GM19324 (cell line): ENCODE measurements around the gene RTL5.

Experiments used
- ATAC-seq: cut with Tn5 transposase; IDR thresholded peaks from one replicate; pipeline ENCODE4 v1.9.1; 2021; ENCODE audit warnings: mild to moderate bottlenecking, moderate library complexity; ENCODE audit not compliant: unreplicated experiment, low FRiP score

Gene RTL5

GRCh38 chrX:72130156-72130761 is 1.5 kb downstream of the RTL5 start:
- no peak for ATAC-seq

- no peak for ATAC-seq
Measured at GRCh38 chrX:72129661-72130060, 2.1 kb downstream of the RTL5 start.

- no peak for ATAC-seq
Measured at GRCh38 chrX:72128881-72129280, 2.8 kb downstream of the RTL5 start.

DNA sequence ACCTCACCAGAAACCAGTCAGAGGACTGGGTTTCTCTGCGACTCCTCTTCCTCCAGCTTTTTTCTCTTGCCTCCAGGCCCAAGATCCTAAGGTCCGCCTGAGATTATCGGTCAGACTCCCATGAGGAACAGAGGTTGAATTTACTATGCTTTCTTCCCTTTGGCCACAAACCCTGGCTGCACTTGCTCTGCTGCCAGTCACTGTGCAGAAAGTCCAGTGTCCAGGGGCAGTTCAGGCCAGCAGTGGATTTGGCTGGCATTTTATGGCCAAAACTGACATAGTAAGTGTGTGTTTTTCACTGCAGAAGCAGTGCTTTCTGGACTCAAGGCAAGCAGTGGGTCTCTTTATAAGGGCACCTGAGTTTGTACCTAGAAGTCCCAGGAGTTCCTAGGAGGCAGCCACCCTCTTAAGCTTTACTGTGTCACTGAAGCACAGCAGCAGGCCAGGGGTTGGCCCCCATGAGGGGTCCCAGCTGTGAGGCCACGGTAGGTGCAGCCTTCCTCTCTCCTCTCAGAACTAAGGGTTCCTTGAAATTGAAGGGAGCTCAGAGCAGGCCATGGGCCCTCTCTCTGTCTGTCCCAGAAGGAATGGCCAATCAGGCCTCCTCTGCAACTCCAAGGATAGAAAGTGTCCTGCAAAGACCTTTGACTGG is 3.4 kb downstream of the RTL5 start:
- ATAC-seq: no peak

DNA sequence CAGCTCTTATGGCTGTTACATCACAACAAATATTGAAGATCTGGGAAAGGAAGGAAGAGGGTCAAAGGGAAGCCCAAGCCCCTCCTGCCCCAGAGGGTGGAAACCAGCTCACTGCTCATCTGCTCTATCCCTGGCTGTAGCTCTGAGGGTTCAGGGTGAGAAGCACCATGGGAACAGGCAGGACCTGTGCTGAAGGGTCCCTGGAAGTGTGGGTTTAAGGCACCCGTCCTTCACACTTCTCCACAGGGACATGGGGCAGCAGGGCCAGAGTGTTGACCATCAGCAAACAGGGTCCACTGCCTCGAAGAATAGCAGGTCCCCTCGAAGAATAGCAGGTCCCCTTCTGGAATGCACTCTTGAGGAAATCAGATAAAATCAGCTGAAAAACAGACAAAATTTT is 4.4 kb downstream of the RTL5 start:
- ATAC-seq: no peak

- no peak for ATAC-seq
Measured at GRCh38 chrX:72126539-72127140, 5.1 kb downstream of the RTL5 start.

GRCh38 chrX:72126048-72126415 is 5.7 kb downstream of the RTL5 start:
- no peak for ATAC-seq

- ATAC-seq: no peak
Measured at GRCh38 chrX:72125331-72126047, 6.2 kb downstream of the RTL5 start.

DNA sequence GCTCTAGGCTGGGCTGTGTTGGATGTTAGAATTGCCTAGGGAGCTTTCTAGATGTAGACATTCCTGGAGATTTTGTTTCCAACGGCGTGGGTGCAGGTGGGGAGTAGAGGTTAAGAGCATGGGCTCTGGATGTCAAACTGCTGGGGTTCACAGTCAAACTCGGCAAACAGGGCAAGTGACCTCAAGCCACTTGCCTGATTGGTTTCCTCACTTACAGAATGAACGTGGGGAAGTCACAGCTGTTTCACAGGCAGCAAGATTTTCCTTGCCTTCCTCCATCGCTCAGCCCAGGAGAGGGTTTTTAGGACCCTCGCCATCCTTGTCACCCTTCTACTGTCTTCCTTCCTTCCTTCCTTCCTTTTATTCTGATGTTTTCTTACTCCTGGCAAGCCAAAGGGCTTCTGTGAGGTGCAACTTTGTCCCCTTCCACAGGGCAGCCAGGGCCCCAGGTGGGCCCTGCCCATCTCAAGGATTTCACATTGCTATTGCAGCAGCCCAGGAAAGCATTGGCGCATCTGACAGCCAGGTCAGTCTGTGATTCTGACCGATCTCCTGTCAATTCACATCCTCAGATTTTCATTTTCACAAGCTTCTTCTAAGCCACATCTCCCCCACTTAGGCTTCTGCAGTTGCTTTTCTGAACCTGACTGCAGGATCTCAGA is 7.0 kb downstream of the RTL5 start:
- ATAC-seq: no peak

DNA sequence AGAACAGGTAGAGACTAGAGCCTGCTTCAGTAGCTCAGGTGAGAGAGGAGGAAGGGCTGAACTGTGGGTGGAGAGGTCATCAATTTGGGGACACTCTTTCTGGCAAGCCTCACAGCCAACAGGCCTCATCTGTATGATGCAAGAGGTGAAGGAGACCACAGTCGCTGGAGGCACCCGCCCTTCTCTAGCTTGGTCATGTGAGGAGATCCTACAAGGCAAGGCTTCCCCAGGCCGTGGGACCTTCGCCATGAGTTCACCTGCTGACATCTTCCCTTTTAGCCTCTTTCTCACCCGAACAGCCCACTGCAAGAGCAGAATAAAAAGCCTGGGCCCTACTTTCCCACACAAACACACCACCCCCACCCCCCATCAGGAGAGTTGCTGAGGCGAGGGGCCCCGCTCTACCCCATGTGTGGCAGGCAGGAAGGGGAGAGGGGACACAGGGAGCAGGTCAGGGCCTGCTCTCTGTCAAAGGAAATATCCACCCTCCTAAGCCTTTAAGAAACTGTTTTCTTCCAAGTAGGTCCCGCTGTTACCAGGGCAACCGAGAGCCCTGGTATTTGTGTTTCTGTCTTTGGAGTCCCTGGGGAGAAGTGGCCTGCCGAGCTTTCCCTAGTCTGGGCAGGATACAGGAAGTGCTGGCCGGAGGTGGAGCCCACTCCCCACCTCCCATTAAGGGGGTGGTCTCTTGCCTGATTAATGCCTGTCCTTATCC is 8.1 kb downstream of the RTL5 start:
- ATAC-seq: no peak

GRCh38 chrX:72122621-72123337 is 8.9 kb downstream of the RTL5 start:
- ATAC-seq: no peak

GRCh38 chrX:72121383-72121782 is 10.3 kb downstream of the RTL5 start:
- peak; percentile 70 for ATAC-seq

DNA sequence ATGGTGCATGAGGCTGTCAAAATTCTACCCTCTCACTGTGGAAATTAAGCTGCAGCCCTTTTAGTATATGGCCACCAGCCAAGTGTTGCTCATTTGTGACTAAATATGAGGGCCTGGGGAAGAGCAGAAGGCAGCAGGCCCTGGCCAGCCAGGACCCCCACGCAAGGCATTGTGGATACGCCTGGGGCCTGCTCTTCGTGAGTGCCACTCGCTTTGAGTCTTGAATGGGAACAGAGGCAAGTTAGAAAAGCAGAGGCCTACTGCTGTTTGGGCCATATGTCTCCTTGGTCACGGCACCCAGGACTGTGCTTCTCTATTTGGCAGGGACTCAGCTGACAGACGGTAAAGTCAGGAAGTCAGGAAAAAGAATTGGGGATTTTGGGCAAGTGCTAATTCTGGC is 10.9 kb downstream of the RTL5 start:
- ATAC-seq: no peak

DNA sequence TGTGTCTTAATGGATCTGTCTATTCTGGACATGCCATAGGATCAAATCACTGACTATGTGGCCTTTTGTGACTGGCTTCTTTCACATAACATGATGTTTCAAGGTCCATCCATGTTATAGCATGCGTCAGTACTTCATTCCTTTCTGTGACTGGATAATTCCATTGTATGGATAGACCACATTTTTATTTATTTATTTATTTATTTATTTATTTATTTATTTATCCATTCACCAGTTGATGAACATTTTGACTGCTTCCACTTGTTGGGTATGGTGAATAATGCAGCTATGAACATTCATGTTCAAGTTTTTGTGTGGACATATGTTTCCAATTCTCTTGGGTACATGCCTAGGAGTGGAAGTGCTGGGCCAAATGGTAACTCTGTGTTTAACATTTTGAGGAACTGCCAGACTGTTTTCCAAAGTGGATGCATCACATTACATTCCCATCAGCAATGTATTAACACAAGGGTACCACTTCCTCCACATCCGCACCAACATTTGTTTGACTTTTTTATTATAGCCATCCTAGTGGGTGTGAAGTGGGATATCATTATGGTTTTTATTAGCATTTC is 14.0 kb downstream of the RTL5 start:
- ATAC-seq: no peak

GRCh38 chrX:72115380-72115779 is 16.3 kb downstream of the RTL5 start:
- ATAC-seq: no peak

GRCh38 chrX:72114807-72115206 is 16.9 kb downstream of the RTL5 start:
- no peak for ATAC-seq

DNA sequence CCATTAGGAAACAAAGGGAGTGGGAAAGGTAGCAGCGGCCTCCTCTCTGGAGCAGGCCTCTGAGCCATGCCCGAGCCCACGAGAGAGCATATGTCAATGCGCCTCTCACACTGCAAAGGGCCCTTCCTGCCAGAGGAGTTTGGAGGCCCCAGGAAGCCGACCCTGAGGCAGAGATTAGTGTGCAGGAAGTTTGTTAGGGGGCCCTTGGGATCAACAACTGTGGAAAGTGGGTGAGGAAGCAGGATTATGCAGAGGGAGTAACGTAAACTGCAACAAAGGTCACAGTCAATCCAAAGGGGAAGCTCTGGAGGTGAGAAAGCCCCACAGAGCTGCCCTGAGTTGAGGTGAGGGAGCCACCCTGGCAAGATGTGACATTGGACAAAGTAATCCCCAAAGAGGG is 17.4 kb downstream of the RTL5 start:
- ATAC-seq: no peak

DNA sequence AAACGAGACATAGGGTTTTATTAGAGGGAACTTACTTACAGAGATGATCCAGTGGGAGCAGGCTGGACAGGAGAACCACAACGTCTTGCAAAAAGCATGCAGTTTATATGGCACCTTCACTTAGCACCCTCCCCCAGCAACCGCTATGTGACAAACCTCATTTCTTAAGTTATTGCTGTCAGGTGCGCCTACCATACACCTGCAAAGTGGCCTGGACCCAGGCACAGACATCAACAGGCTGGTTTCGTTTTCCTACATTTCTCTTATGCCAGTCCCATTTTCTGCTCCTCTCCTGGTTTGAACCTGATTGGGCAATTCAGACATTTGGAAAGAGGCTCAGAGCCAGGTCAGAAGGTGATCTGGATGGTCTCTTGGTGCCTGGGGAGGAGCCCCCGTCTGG is 18.3 kb downstream of the RTL5 start:
- ATAC-seq: no peak

- no peak for ATAC-seq
Measured at GRCh38 chrX:72110876-72111708, 20.6 kb downstream of the RTL5 start.
